ENCODE results near the gene ZCCHC24. TPM values are rescaled to one million over a fixed set of nuclear protein-coding genes. Genes with fewer than 3 reads are reported as not detected.

Gene ZCCHC24
- total RNA-seq, 1 donor from 2014 or later, result 2.7 TPM

DNA sequence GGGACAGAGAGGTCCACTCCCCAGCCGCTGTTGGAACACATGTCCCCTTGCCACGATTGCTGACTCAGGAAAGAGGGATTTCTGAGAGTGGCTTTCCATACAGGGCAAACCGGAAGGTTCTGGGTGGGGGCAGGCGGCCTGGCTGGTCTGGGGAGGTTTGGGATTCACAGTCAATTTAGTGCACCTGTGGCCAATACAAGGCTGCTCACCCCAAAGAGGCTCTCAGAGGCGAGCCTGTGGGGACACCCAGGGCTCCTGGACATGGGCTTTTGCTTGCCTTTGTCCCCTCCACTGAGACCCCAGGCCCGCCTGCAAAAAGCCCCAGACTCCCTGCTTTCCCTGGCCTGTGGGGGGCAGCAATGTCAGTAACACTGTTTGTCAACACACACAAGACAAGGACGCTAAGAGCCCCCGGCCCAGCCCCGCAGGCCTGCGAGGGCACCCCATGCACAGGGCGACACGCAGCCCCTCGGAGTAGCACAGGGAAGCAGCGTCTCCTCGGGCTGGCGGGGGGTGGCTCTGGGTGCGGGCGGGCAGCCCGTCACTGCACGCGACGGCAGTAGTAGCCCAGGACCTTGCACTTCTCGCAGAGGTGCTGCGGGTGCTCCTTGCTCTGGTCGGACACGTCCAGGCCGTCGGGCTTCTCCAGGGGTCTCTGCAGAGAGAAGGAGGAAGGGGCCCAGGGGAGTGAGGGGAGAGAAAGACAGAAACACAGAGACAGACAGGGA, 59.5 kb downstream of the ZCCHC24 start:
- no peak for DNase-seq (ENCODE audit: low read depth in 2 of 2)

DNA sequence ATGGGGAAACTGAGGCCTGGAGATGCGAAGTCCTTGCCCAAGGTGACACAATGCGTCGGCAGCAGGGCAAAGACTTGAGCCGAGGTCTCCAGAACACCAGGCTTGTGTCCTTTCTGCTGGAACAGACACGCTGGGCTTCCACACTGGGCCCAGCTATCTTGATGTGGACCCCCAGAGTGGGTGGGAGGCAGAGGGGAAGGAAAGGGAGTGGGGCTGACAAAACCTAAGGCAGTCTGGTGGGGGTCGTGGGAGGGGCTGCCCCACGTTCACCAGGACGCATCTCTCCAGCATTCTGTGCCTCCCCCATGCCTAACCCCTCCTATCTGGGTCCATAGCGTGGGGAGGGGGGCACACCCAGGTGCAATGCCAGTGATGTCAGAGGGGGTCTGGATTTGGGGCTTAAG, 60.0 kb downstream of the ZCCHC24 start:
- DNase-seq (ENCODE audit: low read depth in 2 of 2), result no peak

GRCh38 chr10:79384773-79385391, 60.5 kb downstream of the ZCCHC24 start:
- DNase-seq (ENCODE audit: low read depth in 2 of 2), result no peak

- no peak for DNase-seq (ENCODE audit: low read depth in 2 of 2)
Observed at GRCh38 chr10:79383974-79384606, 61.3 kb downstream of the ZCCHC24 start.

DNA sequence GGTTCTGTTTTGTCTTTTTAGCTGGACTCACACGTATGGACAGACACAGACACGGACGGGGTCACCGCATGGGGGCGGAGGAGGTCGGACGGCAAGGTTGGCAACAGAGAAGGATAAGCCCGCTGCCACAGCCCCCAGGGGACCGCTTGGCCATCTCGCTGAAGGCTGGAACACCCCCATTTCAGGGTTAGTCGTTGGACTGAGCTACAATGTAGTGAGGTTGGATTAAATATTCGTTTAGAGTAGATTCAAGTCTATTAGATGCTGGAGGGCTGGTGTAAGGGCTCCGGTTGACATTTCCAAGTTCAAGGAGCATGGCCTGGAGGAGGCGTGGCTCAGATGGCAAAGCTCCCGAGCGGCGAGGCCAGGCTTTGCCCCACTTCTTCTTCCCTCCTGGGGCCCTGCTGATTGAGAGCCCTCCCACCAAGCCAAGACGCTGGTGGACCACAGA, 62.9 kb downstream of the ZCCHC24 start:
- no peak for DNase-seq (ENCODE audit: low read depth in 2 of 2)

- no peak for DNase-seq (ENCODE audit: low read depth in 2 of 2)
Observed at GRCh38 chr10:79381804-79382221, 63.6 kb downstream of the ZCCHC24 start.

DNA sequence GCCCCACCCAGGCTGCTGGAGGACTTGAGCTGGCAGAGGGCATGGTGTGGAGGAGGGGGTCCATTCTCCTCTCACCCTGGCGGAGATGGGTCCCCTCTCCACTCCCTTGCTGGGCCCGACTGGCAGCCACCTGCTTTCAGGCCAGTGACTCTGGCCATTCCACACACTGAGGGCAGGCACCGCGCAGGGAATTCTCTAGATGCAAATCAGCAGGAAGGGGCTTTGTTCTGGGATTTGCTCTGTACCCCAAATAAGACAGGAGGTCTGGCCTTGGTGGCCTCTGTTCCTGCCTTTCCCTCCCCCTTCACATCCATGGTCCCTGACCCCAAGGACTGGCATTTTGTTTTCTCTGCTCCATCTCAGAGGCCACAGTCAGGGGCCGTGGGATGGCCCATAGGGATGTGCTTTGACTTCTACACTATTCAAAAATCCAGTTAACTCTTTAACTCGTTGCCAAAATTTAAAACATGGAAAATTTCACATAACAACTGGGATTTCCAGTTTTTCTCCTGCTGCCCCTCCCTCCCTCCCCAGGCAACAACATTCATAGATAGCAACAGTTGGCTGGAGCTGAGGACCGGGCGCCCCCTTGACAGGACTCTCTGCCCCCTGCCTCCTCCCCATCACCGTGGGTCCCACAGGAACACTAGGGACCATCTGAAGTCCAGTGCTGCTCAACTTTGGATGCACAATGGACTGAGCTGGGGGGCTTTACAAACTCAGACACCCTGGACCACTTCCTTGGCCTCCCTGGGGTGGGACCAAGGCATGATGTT, 64.3 kb downstream of the ZCCHC24 start:
- no peak for DNase-seq (ENCODE audit: low read depth in 2 of 2)

GRCh38 chr10:79380125-79380945, 65.1 kb downstream of the ZCCHC24 start:
- no peak for DNase-seq (ENCODE audit: low read depth in 2 of 2)

- no peak for DNase-seq (ENCODE audit: low read depth in 2 of 2)
Observed at GRCh38 chr10:79379512-79380124, 65.8 kb downstream of the ZCCHC24 start.

DNA sequence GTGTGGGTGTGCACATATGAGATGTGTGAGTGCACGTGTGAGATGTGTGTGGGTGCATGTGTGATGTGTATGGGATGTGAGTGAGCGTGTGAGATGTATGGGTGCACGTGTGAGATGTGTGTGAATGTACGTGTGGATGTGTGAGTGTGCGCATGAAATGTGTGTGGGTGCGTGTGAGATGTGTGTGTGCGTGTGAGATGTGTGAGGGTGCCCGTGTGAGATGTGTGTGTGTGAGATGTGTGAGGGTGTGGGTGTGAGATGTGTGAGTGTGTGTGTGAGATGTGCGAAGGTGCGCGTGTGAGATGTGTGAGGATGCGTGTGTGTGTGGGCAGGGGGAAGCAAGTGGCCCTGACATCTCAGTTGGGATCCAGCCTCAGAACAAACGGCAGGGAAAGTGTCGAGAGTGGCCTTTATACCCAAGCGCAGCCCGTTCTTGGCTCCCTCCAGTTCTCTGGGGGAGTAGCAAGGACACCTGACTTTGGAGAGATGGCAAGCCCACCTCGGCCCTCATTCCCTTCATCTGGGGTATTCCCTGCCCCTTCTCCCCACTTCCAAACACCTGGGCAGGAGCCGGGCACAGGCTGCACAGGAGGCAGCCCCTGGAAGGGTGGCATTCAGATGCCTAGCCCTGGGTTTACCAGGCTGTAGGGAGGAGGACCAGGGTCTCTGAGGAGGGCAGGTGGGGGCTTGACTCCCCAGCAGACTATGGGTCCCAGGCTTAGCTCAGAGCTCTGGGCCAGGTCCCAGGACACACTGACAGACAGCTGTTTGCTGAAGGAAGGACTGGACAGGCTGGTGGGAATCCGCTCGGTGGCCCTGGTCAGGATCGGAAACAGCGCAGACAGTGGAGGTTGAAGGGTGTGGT, 66.5 kb downstream of the ZCCHC24 start:
- DNase-seq (ENCODE audit: low read depth in 2 of 2), result no peak

DNA sequence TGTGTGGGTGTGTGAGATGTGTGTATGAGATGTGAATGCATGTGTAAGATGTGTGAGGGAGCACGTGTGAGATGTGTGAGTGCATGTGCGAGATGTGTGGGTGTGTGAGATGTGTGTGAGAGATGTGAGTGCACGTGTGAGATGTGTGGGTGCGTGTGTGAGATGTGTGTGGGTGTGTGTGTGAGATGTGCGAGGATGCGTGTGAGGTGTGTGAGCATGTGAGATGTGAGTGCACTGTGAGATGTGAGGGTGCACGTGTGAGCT, 67.1 kb downstream of the ZCCHC24 start:
- no peak for DNase-seq (ENCODE audit: low read depth in 2 of 2)

GRCh38 chr10:79377557-79378382, 67.7 kb downstream of the ZCCHC24 start:
- no peak for DNase-seq (ENCODE audit: low read depth in 2 of 2)

DNA sequence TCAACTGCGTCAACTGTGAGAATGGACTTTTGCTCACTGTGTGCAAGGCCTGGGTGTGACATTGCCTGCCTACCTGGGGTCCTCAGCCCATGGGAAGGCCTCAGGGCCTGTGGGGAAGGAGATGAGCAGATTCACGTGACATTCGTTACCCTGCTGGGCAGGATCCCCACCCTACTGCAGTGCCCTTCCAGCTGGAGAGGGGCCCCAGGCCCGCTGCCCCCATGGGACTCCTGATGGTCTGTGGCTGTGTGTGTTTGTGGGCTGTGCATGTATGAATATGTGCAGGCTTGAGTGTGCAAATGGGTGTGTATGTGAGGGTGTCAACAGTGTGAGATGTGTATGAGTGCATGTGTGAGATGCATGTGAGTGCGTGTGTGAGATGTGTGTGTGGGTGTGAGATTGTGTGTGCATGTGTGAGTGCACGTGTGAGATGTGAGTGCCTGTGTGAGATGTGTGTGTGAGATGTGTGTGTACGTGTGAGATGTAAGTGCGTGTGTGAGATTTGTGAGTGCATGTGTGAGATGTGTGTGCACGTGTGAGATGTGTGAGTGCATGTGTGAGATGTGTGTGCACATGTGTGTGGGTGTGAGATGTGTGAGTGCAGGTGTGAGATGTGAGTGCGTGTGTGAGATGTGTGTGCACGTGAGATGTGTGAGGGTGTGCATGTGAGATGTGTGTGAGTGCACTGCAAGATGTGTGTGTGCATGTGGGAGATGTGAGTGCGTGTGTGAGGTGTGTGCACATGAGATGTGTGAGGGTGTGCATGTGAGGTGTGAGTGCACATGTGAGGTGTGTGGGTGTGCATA, 68.5 kb downstream of the ZCCHC24 start:
- DNase-seq (ENCODE audit: low read depth in 2 of 2), result no peak

- DNase-seq (ENCODE audit: low read depth in 2 of 2), result no peak
Observed at GRCh38 chr10:79376078-79376628, 69.3 kb downstream of the ZCCHC24 start.

GRCh38 chr10:79375321-79376077, 69.9 kb downstream of the ZCCHC24 start:
- no peak for DNase-seq (ENCODE audit: low read depth in 2 of 2)

GRCh38 chr10:79374312-79375191, 70.9 kb downstream of the ZCCHC24 start:
- DNase-seq (ENCODE audit: low read depth in 2 of 2), result peak; percentile 34 to 58

Measured in dermis microvascular lymphatic vessel endothelial cell (primary cell).